Endothelial cell of umbilical vein (primary cell): Measurements from ENCODE around the gene GJB4.

Experiments used
- EZH2 ChIP-seq: IDR thresholded peaks from 2 replicates; pipeline ENCODE4 v1.6.1; 2012; ENCODE audit warnings: borderline replicate concordance, low read depth, mild to moderate bottlenecking, moderate library complexity, low read length, inconsistent platforms; ENCODE audit not compliant: severe bottlenecking
- FOS ChIP-seq: IDR thresholded peaks from 2 replicates; pipeline ENCODE4 v1.6.1; 2011; ENCODE audit warnings: mild to moderate bottlenecking, low read length, moderate library complexity, borderline replicate concordance; ENCODE audit not compliant: insufficient read depth
- GATA2 ChIP-seq: IDR thresholded peaks from 2 replicates; pipeline ENCODE4 v1.7.0; 2011; ENCODE audit warnings: low read depth, mild to moderate bottlenecking, moderate library complexity, mixed read lengths, low read length; ENCODE audit not compliant: insufficient read length, insufficient read depth
- MYC ChIP-seq: IDR thresholded peaks from one replicate; pipeline ENCODE4 v1.6.1; 2011; ENCODE audit warnings: mild to moderate bottlenecking, low read depth, low read length
- POLR2A ChIP-seq: IDR thresholded peaks from 2 replicates; pipeline ENCODE4 v1.6.1; 2012; ENCODE audit warnings: low read depth, mild to moderate bottlenecking, control low read depth, low read length
- POLR2AphosphoS5 ChIP-seq: IDR thresholded peaks from 2 replicates; pipeline ENCODE4 v1.6.1; 2012; ENCODE audit warnings: low read depth, mild to moderate bottlenecking, control low read depth, low read length, moderate library complexity; ENCODE audit not compliant: insufficient read depth
- TF ChIP-seq, protein P1 (sequence below), 2 donors: IDR thresholded peaks; 1 replicate in 1 of 2; 2 replicates in 1 of 2; pipeline ENCODE4 v1.5.1; 2011; ENCODE audit warnings: low read length in 2 of 2, mild to moderate bottlenecking in 2 of 2, moderate library complexity in 2 of 2, control low read depth in 1 of 2, inconsistent platforms in 1 of 2, low read depth in 1 of 2; ENCODE audit not compliant: insufficient read depth in 1 of 2; ENCODE audit errors: extremely low read depth in 1 of 2
- TF ChIP-seq, protein P2 (sequence below): IDR thresholded peaks from 2 replicates; pipeline ENCODE4 v1.6.1; 2011; ENCODE audit not compliant: insufficient read depth, insufficient read length

DNA sequence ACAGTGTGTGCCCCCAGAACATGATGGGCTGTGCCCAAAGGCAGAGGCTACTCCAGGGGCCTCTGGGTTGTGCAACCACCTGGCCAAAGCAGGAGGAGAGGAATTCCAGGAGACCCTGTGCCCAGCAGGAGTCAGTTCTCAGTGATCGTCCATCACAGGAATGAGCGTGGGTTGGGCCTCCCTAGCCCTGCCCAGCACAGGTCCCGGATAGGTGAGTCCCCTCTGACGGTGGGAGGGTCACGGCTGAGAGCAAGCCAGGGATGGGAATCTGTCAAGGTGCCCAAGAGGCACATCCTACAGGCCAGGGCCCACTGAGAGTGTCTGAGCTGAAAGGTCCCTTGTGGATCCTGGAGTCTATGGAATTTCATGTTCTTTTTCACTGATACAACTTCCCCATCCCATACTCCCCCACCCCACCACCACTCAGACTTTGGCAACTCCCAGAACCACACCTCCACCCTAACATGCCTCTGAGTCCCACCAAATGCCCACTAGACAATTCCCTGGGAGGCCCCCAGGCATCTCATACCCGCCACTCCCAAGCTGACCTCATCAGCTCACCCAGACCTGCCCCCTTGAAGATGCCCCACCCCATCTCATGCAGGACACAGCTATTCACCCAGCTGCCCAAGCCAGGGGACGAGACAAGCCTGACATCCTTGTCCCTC, 3.1 kb downstream of the GJB4 start:
- TF ChIP-seq POLR2A: no peak
- TF ChIP-seq, protein P1, sequence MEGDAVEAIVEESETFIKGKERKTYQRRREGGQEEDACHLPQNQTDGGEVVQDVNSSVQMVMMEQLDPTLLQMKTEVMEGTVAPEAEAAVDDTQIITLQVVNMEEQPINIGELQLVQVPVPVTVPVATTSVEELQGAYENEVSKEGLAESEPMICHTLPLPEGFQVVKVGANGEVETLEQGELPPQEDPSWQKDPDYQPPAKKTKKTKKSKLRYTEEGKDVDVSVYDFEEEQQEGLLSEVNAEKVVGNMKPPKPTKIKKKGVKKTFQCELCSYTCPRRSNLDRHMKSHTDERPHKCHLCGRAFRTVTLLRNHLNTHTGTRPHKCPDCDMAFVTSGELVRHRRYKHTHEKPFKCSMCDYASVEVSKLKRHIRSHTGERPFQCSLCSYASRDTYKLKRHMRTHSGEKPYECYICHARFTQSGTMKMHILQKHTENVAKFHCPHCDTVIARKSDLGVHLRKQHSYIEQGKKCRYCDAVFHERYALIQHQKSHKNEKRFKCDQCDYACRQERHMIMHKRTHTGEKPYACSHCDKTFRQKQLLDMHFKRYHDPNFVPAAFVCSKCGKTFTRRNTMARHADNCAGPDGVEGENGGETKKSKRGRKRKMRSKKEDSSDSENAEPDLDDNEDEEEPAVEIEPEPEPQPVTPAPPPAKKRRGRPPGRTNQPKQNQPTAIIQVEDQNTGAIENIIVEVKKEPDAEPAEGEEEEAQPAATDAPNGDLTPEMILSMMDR (IDR thresholded peaks at IDR 0.05; ENCODE audit: extremely low read depth in 1 of 2, insufficient read depth in 1 of 2, low read depth in 1 of 2, low read length in 2 of 2): no peak
- TF ChIP-seq MYC: no peak
- TF ChIP-seq FOS: no peak
- TF ChIP-seq POLR2AphosphoS5: no peak
- no peak for TF ChIP-seq EZH2
- TF ChIP-seq GATA2: no peak
- TF ChIP-seq, protein P2, sequence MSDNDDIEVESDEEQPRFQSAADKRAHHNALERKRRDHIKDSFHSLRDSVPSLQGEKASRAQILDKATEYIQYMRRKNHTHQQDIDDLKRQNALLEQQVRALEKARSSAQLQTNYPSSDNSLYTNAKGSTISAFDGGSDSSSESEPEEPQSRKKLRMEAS: no peak
